ENCODE data around the gene MYO15B. TPM values are rescaled to one million over a fixed set of nuclear protein-coding genes. Genes with fewer than 3 reads are reported as not detected.
"Not testable (repeated sequence)": the region's sequence is repeated elsewhere in the genome, so short reads cannot be mapped to it uniquely, and the experiment has no call there.

Gene MYO15B
- total RNA-seq, 3 donors from 2014 or later = 591 to 1,071 (median 660) TPM

DNA sequence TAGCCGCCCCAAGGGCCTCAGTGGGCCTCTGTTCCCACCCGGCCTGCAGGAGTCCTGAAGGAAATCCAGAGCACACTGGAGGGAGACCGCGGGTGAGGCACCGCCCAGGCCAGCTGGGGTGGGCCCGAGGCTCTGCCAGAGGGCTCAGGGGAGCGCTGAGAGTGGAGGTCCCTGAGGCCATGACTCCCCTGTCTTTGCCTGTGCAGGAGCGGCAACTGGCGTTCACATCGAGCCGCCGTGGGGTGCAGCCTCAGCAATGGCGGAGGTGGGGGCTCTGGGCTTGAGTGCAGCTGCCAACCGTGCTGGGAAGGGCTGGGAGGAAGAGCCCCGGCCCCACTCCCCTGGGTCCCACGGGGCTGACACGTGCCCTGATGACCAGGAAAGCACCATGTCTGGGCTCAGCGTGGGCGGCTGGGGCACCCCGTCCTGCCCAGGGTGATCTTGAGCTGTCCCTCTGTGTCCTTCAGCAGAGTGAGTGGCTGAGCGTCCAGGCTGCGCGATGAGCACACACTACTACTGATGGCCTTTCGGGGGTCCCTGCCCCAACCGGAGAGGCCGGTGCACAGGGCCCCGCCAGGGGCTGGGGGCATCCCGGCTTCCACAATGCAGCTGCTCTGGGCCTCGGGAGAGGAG, 13.1 kb upstream of the MYO15B start:
- H3K36me3 ChIP-seq (ENCODE audit: low read depth) = no peaks in the 10 kb centered on the region
- intact Hi-C loops (cut with DNase I, micrococcal nuclease) = no loop called here
- H3K9me3 ChIP-seq = no peaks in the 10 kb centered on the region
- TF ChIP-seq, protein P1, sequence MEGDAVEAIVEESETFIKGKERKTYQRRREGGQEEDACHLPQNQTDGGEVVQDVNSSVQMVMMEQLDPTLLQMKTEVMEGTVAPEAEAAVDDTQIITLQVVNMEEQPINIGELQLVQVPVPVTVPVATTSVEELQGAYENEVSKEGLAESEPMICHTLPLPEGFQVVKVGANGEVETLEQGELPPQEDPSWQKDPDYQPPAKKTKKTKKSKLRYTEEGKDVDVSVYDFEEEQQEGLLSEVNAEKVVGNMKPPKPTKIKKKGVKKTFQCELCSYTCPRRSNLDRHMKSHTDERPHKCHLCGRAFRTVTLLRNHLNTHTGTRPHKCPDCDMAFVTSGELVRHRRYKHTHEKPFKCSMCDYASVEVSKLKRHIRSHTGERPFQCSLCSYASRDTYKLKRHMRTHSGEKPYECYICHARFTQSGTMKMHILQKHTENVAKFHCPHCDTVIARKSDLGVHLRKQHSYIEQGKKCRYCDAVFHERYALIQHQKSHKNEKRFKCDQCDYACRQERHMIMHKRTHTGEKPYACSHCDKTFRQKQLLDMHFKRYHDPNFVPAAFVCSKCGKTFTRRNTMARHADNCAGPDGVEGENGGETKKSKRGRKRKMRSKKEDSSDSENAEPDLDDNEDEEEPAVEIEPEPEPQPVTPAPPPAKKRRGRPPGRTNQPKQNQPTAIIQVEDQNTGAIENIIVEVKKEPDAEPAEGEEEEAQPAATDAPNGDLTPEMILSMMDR (IDR thresholded peaks at IDR 0.05) = no peak
- no peak for ATAC-seq
- no peak overlapping the region for H3K4me3 ChIP-seq
- H3K4me1 ChIP-seq (ENCODE audit: low read depth) = peaks cover 31% of the 10 kb centered on the region
- no peak for DNase-seq

DNA sequence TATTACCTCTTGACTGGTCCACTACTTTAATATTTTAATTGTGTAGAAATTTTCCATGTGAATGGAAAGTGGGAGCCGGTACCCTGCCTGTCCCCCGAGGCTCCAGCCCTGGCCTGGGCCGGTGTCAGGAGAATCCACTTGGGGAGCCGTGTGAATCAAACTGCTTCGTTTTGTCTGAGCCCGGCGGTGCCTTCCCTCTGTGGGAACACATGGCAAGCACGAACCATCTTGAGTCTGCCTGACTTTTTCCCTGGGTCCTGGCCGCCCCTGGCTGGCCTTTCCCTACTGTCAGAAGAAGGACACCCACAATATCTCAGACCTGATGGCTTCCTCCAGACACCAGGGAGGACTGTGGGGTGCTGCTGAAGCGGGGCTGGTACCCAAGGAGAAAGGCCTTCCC, 12.4 kb upstream of the MYO15B start:
- Histone ChIP-seq H3K4me3 (no peak overlapping the region), H3K9me3 (no peaks in the 10 kb centered on the region), H3K4me1 (ENCODE audit: low read depth) (peaks cover 38% of the 10 kb centered on the region), H3K36me3 (ENCODE audit: low read depth) (no peaks in the 10 kb centered on the region)
- intact Hi-C loops (cut with DNase I, micrococcal nuclease) = no loop called here
- TF ChIP-seq, protein P1 (IDR thresholded peaks at IDR 0.05) = no peak
- ATAC-seq = no peak
- DNase-seq = no peak

DNA sequence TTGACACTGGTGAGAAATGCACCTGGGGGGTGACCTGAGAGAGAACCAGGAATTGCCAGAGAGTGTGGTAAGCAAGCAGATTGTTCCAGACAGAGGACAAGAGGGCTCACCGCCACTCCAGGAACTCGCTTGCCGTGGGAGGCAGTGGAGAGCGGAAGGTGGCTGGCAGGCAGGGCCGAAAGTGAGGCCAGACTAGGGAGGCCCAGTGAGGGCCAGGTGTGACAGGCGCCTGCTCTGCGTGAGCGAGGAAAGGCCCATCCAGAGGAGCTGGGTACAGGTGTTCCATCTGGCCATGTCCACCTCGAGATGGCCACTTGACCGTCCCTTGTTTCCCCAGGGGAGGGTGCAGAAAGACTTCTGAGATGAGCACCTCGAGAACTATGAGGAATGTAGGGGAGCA, 11.9 kb upstream of the MYO15B start:
- intact Hi-C loops (cut with DNase I, micrococcal nuclease) = no loop called here
- Histone ChIP-seq H3K4me3 (no peak overlapping the region), H3K36me3 (ENCODE audit: low read depth) (no peaks in the 10 kb centered on the region), H3K4me1 (ENCODE audit: low read depth) (peaks cover 38% of the 10 kb centered on the region), H3K9me3 (no peaks in the 10 kb centered on the region)
- DNase-seq = no peak
- ATAC-seq = no peak
- TF ChIP-seq, protein P1 (IDR thresholded peaks at IDR 0.05) = no peak

DNA sequence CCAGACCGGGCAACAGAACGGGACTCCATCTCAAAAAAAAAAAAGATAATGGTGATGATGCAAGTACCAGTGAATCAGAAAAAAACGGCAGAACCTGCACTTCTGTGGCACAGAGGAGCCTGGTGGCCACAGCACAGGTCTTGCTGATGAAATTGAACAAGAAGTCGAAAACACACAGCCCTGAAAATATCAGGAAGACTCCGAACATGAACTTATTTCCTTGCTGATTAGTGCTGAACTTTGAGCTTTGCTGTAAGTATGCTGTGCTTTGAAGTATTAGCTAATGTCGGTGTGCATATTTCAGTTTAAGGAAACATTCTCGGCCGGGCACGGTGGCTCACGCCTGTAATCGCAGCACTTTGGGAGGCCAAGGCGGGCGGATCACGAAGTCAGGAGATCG, 10.9 kb upstream of the MYO15B start:
- Histone ChIP-seq H3K36me3 (ENCODE audit: low read depth) (no peaks in the 10 kb centered on the region), H3K9me3 (no peaks in the 10 kb centered on the region), H3K4me3 (no peak overlapping the region), H3K4me1 (ENCODE audit: low read depth) (peaks cover 38% of the 10 kb centered on the region)
- DNase-seq = no peak
- intact Hi-C loops (cut with DNase I, micrococcal nuclease) = no loop called here
- TF ChIP-seq, protein P1 (IDR thresholded peaks at IDR 0.05) = no peak
- peak; percentile 29 for ATAC-seq

DNA sequence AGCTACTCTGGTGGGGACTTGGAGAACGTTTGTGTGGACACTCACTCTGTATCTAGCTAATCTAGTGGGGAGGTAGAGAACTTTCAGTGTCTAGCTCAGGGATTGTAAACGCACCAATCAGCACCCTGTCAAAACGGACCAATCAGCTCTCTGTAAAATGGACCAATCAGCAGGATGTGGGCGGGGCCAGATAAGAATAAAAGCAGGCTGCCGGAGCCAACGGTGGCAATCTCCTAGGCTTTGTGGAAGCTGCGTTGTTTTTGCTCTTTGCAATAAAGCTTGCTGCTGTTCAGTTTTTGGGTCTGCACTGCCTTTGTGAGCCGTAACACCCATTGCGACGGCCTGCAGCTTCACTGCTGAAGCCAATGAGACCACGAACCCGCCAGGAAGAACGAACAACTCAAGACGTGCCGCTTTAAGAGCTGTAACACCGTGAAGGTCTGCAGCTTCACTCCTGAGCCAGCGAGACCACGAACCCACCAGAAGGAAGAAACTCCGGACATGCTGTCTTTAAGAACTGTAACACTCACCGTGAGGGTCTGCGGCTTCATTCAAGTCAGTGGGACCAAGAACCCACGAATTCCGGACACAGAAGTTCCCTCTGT, 6.4 kb upstream of the MYO15B start:
- peaks cover 28% of the 10 kb centered on the region for H3K4me1 ChIP-seq (ENCODE audit: low read depth)
- intact Hi-C loops (cut with DNase I, micrococcal nuclease); H3K4me3 ChIP-seq; DNase-seq; ATAC-seq; H3K9me3 ChIP-seq; H3K36me3 ChIP-seq (ENCODE audit: low read depth): not testable (repeated sequence)

DNA sequence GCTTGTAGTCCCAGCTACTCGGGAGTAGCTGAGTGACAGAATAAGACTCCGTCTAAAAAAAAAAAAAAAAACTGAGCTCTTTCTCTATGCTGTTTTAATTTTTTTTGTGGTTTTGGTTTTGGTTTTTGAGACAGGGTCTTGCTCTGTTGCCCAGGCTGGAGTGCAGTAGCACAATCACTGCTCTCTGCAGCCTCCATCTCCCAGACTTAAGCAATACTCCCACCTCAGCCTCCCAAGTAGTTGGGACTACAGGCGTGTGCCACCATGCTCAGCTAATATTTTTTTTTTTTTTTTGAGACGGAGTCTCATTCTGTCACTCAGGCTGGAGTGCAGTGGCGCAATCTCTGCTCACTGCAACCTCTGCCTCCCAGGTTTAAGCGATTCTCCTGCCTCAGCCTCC, 4.4 kb upstream of the MYO15B start:
- H3K36me3 ChIP-seq (ENCODE audit: low read depth); intact Hi-C loops (cut with DNase I, micrococcal nuclease); H3K4me3 ChIP-seq; DNase-seq; H3K9me3 ChIP-seq; ATAC-seq: not testable (repeated sequence)
- peaks cover 26% of the 10 kb centered on the region for H3K4me1 ChIP-seq (ENCODE audit: low read depth)

DNA sequence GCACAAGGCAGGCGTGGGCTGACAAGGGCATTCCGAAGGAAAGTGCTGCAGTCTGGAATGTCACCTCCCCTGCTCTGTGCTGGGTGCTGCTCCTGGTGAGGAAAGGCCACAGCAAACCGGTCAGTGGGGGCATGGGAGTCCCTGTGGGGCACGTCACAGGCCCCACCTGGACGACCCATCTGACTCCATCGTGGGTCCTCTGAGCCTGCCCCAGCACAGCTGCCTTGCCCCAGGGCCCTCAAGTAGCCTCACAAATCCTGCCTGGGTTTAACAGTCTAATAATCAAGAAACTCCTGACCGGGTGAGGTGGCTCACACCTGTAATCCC, 2.8 kb upstream of the MYO15B start:
- ATAC-seq (no peak), DNase-seq (no peak)
- no peaks in the 10 kb centered on the region for H3K36me3 ChIP-seq (ENCODE audit: low read depth)
- TF ChIP-seq, protein P1 (IDR thresholded peaks at IDR 0.05) = no peak
- peaks cover 20% of the 10 kb centered on the region for H3K4me1 ChIP-seq (ENCODE audit: low read depth)
- no peak overlapping the region for H3K4me3 ChIP-seq
- H3K9me3 ChIP-seq = no peaks in the 10 kb centered on the region
- intact Hi-C loops (cut with DNase I, micrococcal nuclease) = no loop called here
